ENCODE results near the gene CEP131.

DNA sequence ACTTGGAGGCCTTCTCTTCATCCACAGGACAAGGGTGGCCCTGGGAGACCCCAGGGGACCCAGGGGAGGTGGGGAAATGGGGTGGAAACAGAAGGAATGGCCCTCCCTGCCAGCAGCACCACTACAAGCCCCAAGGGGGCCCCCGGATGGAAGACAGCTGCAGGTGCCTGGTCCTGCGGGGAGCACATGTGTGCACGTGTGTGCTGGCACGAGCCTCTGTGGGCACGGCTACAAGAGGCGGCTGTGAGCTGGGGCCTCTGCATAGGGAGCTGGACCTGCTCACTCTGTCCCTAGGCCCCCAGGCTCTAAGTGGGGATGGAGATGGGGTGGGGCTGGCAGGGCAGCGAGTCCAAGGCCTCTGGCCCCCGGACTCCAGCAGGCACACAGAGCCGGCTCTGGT, 43.5 kb downstream of the CEP131 start:
- TF ChIP-seq CTCF (IDR thresholded peaks at IDR 0.05) (no peak), POLR2A (IDR thresholded peaks at IDR 0.05) (no peak)
